AG08396 (cell line): Measurements from ENCODE around the gene ELAC2.

Source experiments
- DNase-seq: peaks from one replicate; pipeline ENCODE4 v3.0.0; 2012; ENCODE audit warnings: low spot score, mixed read lengths

Gene ELAC2

DNA sequence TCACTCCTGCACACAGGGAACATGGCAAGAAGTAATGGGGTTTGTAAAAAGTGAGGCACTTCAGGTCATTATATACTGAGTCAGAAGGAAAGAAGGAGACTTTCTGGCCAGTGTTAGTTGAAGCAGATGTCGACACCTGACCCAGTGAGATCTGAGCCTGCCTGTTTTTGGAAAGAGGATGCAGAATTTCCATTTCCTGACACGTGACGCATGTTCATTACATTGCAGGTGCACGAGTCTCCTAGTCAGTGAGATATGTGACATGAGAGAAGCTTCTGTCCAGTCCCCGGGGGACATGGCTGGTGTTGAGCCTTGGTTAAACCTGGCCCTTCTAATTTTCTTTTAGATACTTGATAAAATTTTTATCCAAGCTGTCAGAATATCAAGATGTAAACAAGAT is 62.3 kb downstream of the ELAC2 start:
- DNase-seq: no peak

DNA sequence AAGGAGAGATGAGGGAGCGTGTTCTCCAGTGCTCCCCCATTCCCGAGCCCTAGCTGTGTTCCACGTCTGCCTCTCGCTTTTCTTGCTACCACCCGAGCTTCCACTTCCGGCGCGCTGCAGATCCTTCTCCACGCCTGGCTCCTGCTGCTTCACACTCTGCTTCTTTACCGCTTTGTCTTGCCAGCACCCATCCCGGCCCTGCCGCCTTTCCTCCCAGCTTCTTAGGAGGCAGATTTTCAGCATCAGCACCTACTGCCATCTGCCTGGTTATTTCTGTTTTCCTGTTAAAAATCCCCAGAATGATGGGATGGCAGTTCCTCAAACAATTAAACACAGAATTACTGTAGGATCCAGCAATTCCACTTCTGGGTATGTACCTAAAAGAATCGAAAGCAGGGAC is 64.7 kb downstream of the ELAC2 start:
- no peak for DNase-seq

GRCh38 chr17:12952012-12952411 is 65.8 kb downstream of the ELAC2 start:
- no peak for DNase-seq

DNA sequence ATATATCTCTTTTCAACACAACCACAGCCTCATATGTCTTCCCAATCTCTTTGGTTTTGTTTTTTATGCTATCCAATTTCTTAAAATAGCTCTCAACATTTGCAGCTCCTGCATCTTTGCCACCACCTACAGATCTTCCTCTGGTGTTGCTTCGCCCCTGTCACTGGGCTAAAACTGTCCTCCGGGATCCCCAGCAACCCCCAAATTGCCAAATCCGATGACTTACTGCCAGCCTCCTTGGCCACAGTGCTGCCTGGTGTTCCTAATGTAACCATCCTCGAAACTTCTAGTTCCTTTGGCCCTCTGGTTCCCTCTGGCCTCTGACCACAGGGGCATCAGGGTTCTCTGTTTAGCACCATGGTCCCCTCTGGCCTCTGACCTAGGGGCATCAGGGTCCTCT is 70.8 kb downstream of the ELAC2 start:
- DNase-seq: no peak
